GM19025 (cell line): Measurements from ENCODE around the gene EML6.

ENCODE experiments used
- ATAC-seq: cut with Tn5 transposase; IDR thresholded peaks from one replicate; pipeline ENCODE4 v1.9.1; 2021; ENCODE audit warnings: mild to moderate bottlenecking, low read depth, moderate library complexity; ENCODE audit not compliant: unreplicated experiment

The EML6 gene

DNA sequence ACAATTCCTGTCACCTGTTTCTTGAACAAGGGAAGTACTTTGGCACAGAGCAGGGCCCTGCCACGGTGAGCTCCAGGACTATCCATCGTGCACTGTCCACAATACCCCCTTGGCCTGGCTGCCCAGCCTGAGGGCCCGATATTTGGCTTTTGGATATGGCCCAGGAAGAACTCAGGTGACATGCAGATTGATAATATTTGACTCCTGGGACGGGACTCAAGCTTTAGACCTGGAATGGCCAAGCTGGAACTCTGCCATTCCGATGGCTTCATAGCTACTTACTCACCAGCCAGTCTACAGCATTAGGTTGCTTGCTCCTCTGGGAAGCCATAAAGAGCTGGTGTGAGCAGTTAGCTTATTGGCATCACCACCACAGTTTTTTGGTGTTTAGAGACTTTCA lies 26.6 kb downstream of the EML6 start:
- no peak for ATAC-seq

GRCh38 chr2:54752439-54752838 lies 29.0 kb downstream of the EML6 start:
- no peak for ATAC-seq

DNA sequence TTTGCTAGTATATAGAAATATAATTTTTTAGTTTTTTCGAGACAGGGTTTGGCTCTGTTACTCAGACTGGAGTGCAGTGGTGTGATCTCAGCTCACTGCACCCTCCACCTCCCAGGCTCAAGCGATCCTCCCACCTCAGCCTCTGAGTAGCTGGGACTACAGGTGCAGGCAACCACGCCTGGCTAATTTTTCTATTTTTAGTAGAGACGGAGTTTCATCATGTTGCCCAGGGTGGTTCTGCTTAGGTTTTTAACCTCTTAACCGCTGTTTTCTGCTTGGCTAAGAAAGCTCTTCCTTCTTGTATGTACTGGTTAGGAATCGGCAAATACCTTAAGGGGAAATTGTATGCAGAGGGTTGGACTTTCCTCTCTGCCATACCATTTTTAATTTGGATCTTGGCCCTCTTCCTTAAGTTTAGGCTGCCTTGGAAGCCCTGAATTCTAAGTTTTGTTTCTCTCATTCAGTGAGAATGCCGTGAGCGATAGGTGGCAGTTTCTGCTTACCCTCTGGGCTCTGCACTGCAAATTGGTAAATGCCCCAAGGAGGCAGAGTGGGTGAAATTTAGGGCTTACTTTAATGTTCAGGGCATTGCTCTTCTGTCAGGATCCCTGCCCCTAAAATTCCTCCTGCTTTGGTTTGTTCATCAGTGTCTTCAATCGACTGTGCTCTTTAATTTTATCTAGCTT lies 32.3 kb downstream of the EML6 start:
- ATAC-seq, result peak; percentile 68

DNA sequence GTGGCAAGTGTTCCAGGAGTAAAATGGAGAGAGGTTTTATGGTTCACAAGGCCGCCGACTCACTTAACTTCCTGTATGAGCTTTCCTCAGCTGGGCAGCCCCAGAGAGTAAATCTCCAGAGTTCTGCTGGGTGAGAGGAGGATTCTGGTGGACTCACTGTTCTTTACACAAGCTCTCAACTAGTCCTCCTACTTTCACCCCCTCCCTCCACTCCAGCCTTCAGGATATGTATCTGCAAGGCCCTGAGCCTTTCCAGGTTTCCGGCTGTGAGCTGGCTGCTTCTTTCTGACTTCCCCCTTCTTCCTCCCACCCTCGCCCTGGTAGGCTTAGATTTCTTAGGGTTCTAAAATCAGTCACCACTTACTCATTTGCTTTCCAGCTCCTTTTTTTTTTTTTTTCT lies 34.0 kb downstream of the EML6 start:
- no peak for ATAC-seq

GRCh38 chr2:54758951-54759350 lies 35.5 kb downstream of the EML6 start:
- no peak for ATAC-seq

DNA sequence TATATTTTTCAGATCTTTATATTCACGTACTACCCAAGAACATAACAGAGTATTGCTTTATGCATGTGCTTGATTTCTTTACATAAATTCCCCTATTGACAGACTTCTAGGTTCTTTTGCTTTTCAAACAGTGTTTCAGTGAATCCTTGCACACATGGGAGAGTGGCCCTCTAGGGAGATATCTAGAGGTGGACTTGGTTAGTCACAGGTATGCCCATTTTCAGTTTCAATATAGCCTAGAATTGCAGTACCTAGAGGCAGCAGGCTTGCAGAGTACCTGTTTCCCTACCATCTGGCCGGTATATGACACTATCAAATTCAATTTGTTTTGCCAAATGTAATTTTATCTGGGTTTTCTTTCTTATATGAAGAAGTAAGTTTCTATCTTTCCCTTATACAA lies 36.8 kb downstream of the EML6 start:
- ATAC-seq, result no peak

DNA sequence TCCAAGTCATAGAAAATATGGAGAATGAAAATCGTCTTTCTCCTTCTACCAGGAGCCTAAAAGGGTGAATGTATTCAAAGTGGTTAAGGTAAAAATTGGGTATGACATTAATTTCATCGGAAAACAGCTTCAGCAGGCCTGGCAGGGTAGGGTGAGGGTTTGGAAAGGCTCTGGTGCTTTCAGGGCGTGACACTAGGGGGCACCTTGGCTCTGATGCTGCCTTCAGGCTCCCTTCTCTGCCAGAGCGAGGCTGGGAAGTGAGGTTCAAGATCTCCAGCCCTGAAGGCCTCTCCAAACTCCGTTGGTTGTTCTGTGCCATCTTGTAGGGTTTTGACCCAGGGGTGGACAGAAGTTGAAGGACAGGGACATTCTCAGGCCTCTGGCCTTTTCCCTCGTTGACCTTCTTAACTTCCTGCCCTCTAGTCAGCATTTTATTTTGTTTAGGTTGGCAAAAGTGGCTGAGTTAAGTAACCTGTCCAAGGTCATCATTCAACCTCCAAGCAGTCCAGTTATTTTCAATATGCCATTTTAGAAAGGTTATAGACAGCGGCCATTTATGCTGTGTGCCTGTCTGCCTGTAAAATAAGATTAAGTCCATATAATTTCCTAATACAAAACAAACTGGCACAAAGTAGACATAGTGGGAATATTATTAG lies 40.3 kb downstream of the EML6 start:
- no peak for ATAC-seq

- ATAC-seq, result no peak
Observed at GRCh38 chr2:54767921-54768320, 44.5 kb downstream of the EML6 start.

- no peak for ATAC-seq
Observed at GRCh38 chr2:54768772-54769428, 45.4 kb downstream of the EML6 start.

DNA sequence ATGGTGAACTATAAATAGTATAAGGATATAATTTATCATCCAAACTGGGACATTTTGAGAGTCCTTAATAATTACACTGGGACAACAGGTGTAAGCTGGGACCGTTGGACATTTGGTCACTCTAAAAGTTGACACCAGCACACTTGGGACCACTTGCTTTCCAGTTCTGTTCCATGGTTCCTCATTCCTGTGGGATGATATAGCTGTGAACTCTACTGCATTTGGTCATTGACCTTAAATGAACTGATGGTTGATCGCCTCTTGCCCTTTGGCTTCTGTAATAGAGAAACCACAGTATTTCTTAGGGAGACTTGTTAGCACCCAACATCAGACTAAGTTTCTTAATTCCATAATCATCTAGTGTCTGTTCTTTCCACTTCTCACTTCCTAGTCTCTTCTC lies 46.7 kb downstream of the EML6 start:
- no peak for ATAC-seq

DNA sequence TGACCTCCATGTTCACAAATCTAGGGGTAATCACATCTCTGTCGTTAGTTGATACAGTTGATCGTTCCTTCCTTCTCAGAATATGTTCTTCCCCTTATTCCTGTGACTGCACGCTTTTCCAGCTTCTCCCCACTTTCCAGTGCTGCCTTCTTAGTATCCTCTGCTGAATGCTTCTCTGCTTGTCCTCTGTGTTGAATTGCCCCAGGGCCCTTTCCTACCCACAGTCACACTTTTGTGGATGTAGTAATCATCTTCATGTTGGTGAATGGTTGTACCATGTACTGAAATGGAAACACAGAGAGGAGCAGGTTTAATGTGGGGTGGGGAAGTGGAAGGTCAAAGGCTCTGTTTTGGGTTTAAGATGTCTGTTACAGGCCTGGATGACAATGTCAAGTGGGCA lies 47.2 kb downstream of the EML6 start:
- no peak for ATAC-seq

DNA sequence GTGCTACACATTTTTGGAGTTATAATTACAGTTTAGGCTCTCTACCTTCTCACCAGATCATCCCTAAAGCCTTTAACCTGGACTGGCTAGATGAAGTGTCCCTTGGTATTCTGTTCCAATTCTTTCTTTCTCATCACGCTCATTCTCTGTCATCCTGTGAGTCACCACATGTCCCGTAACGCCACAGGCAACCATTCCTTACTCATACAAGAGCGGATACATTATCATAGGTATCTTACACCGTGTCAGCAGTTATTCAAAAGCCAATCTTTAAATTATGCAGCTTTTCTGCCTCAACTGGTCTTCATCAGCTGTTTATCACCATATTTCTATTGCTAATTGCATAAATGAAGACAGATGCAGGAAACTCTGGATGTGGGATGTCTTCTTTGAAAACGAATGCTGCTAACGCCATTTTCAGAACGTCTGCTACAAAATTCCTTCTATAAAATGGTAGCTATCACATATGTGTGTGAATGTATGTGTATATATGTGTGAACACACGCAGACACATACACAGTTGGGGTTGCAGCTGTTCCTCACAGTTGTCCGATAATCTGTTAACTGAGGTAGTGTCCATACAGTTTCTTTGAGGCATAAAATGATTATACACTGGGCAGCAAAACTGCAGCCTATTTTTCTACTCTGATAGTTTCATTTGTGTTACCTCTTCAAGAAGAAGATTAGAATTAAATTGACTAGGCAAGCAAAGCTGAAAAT lies 47.9 kb downstream of the EML6 start:
- ATAC-seq, result no peak

GRCh38 chr2:54772110-54772509 lies 48.6 kb downstream of the EML6 start:
- no peak for ATAC-seq

DNA sequence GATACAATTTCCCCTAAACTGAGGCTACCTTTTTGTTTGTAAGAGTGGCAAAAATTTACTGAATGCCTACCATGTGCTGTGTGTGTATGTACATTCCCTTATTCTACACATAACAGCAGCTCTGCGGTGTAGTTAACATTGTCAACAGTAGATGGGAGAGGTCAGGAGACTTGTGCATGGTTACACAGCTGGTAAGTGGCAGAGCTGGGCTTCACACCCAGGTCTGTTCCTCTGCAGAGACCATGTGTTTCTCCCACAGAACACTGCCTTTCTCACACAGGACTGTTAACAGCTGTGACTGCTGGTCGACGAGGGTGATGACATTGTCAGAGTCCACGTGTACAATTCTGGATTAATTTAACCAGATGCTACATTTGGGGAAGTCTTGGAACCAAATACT lies 49.1 kb downstream of the EML6 start:
- ATAC-seq, result no peak

GRCh38 chr2:54773233-54773632 lies 49.8 kb downstream of the EML6 start:
- ATAC-seq, result no peak

DNA sequence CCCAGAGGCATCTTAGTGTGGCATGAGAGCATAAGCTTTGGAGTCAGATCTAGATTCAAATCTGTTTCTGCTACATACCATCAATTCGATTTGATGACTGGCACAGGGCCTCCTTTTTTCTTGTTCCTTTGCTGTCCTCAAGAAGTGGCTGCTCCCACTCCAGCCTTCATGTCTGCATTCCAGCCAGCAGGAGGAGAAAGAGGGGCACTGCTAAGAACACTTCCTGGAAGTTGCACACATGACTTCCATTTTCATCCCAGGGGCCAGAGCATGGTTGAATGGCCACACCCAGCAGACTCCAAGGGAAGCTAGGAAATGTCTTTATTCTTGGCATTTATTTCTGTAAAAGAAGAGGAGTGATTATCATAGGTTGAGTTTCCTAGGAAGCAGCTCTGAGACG lies 50.4 kb downstream of the EML6 start:
- ATAC-seq, result no peak

DNA sequence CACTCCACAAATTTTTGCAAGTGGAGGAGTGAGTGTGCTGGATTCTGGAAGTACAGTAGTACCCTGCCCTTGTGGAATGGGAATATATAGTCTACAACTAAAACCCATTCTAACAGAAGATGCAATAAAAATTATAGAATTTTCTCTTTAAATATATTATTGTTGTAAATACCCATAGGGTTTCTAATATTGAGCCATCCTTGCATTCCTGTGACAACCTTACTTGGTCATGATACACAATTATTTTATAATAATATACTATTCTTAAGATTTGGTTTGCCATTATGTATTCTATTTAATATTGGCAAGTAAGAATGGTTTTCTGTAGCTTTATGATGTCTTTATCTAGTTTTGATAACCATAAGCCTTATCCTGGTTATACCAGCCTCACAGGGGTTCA lies 52.2 kb downstream of the EML6 start:
- ATAC-seq, result no peak

- no peak for ATAC-seq
Observed at GRCh38 chr2:54776494-54776893, 53.0 kb downstream of the EML6 start.

DNA sequence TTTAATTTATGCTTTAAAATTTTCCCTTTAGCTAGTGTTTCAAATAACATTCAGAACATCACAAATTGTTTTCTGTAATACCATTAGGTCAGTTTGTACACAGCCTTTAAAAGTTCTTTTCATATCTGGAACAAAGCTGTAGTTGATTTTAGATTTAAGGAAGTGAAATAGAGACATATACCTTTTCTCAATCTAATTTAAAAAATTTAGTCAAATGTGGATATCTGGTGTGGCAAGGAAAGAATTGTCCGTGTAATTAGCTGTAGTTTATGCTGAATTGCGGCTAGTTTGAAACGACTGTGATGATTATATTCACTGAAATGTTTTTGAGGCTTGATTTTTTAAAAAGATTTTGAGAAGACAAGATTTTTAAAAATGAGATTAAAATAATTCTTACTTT lies 59.9 kb downstream of the EML6 start:
- no peak for ATAC-seq

GRCh38 chr2:54787270-54787669 lies 63.8 kb downstream of the EML6 start:
- ATAC-seq, result no peak

- ATAC-seq, result no peak
Observed at GRCh38 chr2:54787755-54788366, 64.4 kb downstream of the EML6 start.
